K562 (cell line): ENCODE measurements around the gene GOT2. TPM values are rescaled to one million over a fixed set of nuclear protein-coding genes. Genes with fewer than 3 reads are reported as not detected.
A peak's percentile ranks its signal among the peaks of the same experiment; 100 is the strongest.

Experiments used
- ARID1B ChIP-seq: fragments of 450-650 bp; IDR thresholded peaks from 2 replicates; pipeline ENCODE4 v1.6.1; 2016; ENCODE audit warnings: antibody characterized with exemption, mild to moderate bottlenecking, inconsistent platforms
- HDAC1 ChIP-seq, 2 experiments: fragments of 450-650 bp; IDR thresholded peaks; 2 replicates each; pipeline ENCODE4 v1.6.1; 2016 to 2017; ENCODE audit warnings: inconsistent platforms in 1 of 2, mild to moderate bottlenecking in 1 of 2, moderate library complexity in 1 of 2
- JUN ChIP-seq, 2 experiments: sonication (generic) in 1 of 2; formaldehyde crosslinking in 1 of 2; IDR thresholded peaks; 2 replicates each; pipeline versions ENCODE4 v1.6.1 to v1.8.0; 2012 to 2022; ENCODE audit warnings: borderline replicate concordance in 2 of 2, mild to moderate bottlenecking in 2 of 2, improper control_type of control experiment in 1 of 2, low read depth in 1 of 2, low read length in 1 of 2, missing genetic modification reagents in 1 of 2
- KDM2B ChIP-seq: fragments of 250-450 bp; sonication (Bioruptor Pico); IDR thresholded peaks from 2 replicates; pipeline ENCODE4 v1.8.0; 2021; ENCODE audit warnings: mild to moderate bottlenecking, moderate library complexity
- LCOR ChIP-seq: sonication (generic); formaldehyde crosslinking; IDR thresholded peaks from 2 replicates; pipeline ENCODE4 v1.8.0; 2022; ENCODE audit warnings: mild to moderate bottlenecking, missing genetic modification reagents
- MIER1 ChIP-seq: fragments of 450-650 bp; IDR thresholded peaks from 2 replicates; pipeline ENCODE4 v1.6.1; 2016; ENCODE audit warnings: antibody characterized with exemption, mild to moderate bottlenecking, low read depth
- NCOA4 ChIP-seq: fragments of 450-650 bp; IDR thresholded peaks from 2 replicates; pipeline ENCODE4 v1.6.1; 2018; ENCODE audit warnings: mild to moderate bottlenecking; ENCODE audit not compliant: partially characterized antibody
- NR2F6 ChIP-seq: fragments of 450-650 bp; formaldehyde crosslinking; IDR thresholded peaks from 2 replicates; pipeline ENCODE4 v1.4.0; 2020; ENCODE audit warnings: mild to moderate bottlenecking
- SAFB2 ChIP-seq: fragments of 200-400 bp; formaldehyde crosslinking; IDR thresholded peaks from 2 replicates; pipeline ENCODE4 v1.6.1; 2018; ENCODE audit warnings: borderline replicate concordance, low read length, low read depth, moderate library complexity; ENCODE audit not compliant: severe bottlenecking
- SUPT5H ChIP-seq: fragments of 450-650 bp; IDR thresholded peaks from 2 replicates; pipeline ENCODE4 v1.6.1; 2016
- XRCC4 ChIP-seq: IDR thresholded peaks from one replicate; pipeline ENCODE4 v1.6.1; 2011; ENCODE audit not compliant: insufficient read depth, insufficient read length; ENCODE audit errors: extremely low read depth
- ZBTB7A ChIP-seq: IDR thresholded peaks from 2 replicates; pipeline ENCODE4 v1.6.1; 2011; ENCODE audit warnings: low read depth, mild to moderate bottlenecking, low read length, moderate library complexity, borderline replicate concordance; ENCODE audit not compliant: control insufficient read depth
- ZNF217 ChIP-seq: sonication (generic); formaldehyde crosslinking; IDR thresholded peaks from 2 replicates; pipeline ENCODE4 v1.8.0; 2022; ENCODE audit warnings: mild to moderate bottlenecking, missing genetic modification reagents
- ZNF224 ChIP-seq: sonication (generic); formaldehyde crosslinking; IDR thresholded peaks from 2 replicates; pipeline ENCODE4 v1.8.0; 2022; ENCODE audit warnings: mild to moderate bottlenecking, missing genetic modification reagents
- ZNF444 ChIP-seq: fragments of 250-450 bp; sonication (Bioruptor Pico); IDR thresholded peaks from 2 replicates; pipeline ENCODE4 v1.4.0; 2020; ENCODE audit warnings: mild to moderate bottlenecking, moderate library complexity
- ZNF589 ChIP-seq: fragments of 200-800 bp; sonication (Bioruptor generic); IDR thresholded peaks from 2 replicates; pipeline ENCODE4 v1.6.1; 2016; ENCODE audit warnings: low read depth, missing genetic modification characterization, missing compliant biosample characterization
- ZNF668 ChIP-seq: fragments of 250-450 bp; sonication (Bioruptor Pico); IDR thresholded peaks from 2 replicates; pipeline ENCODE4 v1.8.0; 2022; ENCODE audit warnings: mild to moderate bottlenecking, inconsistent platforms
- polyA plus RNA-seq, 8 experiments: library from polyadenylated mRNA; depleted of rRNA in 4 of 8; stranded (reverse) in 5 of 8; unstranded in 3 of 8; fragments of >200 nt; fragmentation: Nextera tagmentation in 2 of 8; fragmentation: Illumina TruSeq in 1 of 8; extraction: Ambion mirVana in 2 of 8; extraction: Trizol in 1 of 8; gene quantifications; 2 replicates each; pipeline versions ENCODE4 v1.2.1 to v1.2.3, GENCODE V29; 2011 to 2014; ENCODE audit warnings: inconsistent platforms in 1 of 8, missing spikeins in 1 of 8
- total RNA-seq, 7 experiments: library from RNA; depleted of rRNA in 6 of 7; stranded (reverse); fragments of >200 nt in 6 of 7; fragmentation: Illumina TruSeq in 2 of 7; extraction: Trizol in 2 of 7; gene quantifications; 2 replicates each; pipeline versions ENCODE4 v1.2.1 to v1.2.3, GENCODE V29; 2011 to 2021; ENCODE audit warnings: low replicate concordance in 1 of 7
- TF ChIP-seq, protein P1 (sequence below): fragments of 450-650 bp; formaldehyde crosslinking; IDR thresholded peaks from 2 replicates; pipeline ENCODE4 v1.4.0; 2022; ENCODE audit warnings: missing genetic modification characterization
- TF ChIP-seq, protein P2 (sequence below): fragments of 450-650 bp; formaldehyde crosslinking; IDR thresholded peaks from 2 replicates; pipeline ENCODE4 v1.4.0; 2020; ENCODE audit warnings: mild to moderate bottlenecking
- TF ChIP-seq, protein P3 (sequence below): fragments of 450-650 bp; IDR thresholded peaks from 2 replicates; pipeline ENCODE4 v1.6.1; 2014; ENCODE audit warnings: low read depth, mild to moderate bottlenecking, moderate library complexity, borderline replicate concordance
- TF ChIP-seq, protein P4 (sequence below): fragments of 250-450 bp; sonication (Bioruptor Pico); IDR thresholded peaks from 2 replicates; pipeline ENCODE4 v1.4.0; 2020
- TF ChIP-seq, protein P5 (sequence below): sonication (generic); IDR thresholded peaks from 2 replicates; pipeline ENCODE4 v1.6.1; 2016

The GOT2 gene
- total and polyA plus RNA-seq, 9 of the 15 experiments (the other 6 are each of a cell fraction or from before 2014, with no cell fraction given) = 43.1 to 190 (median 80.2) TPM

DNA sequence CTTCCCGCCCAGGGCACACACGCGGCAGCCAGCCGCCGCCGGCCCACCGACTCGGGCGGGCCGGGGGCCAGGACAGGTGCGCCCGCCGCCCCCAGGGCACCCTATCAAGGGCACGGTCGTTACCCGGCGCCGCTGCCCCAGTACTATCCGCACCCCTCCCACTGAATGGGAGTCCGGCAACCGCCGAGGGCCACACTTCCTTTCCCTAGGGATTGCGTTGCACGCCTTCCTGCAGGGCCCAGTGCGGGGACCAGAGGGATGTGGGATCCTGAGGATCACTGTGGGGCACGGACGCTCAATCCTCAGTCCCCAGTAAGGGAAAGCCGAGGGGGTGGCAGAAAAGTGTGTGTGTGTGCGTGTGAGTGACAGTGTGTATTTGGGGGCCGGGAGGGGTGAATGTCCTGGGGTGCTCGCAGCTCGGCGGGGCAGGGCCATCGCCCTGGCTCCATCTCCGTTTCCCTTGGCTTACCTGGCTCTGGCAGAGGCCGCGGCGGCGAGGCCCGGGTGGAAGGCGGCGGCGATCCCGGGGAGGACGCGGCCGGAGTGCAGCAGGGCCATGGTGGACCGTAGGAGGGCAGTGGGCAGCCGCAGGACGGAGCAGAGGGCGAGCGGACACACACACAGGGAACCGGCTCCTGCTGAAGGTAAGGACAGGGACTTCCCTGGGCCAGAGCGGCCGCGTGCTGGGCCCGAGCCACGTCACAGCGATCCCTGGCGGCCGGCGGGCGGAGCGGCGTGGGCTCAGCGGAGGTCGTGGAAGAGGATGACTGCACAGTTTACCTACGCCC lies at the start of gene GOT2 (continued):
- TF ChIP-seq ARID1B (peak; percentile 37; the same call in 1 of the 2 replicates), SUPT5H (peak; percentile 89), JUN (IDR thresholded peaks at IDR 0.05; ENCODE audit: borderline replicate concordance, low read depth, low read length) (0 out of 2 replicates have a peak, but pooled peaks have one; percentile 35), JUN (CRISPR knock-in tag; IDR thresholded peaks at IDR 0.05; ENCODE audit: borderline replicate concordance) (no peak; the same call in 1 of the 2 replicates), ZNF217 (no peak), KDM2B (CRISPR knock-in tag) (0 out of 2 replicates have a peak, but pooled peaks have one; percentile 75), ZBTB7A (peak; percentile 85; the same call in 1 of the 2 replicates), MIER1 (no peak), SAFB2 (no peak), HDAC1 (IDR thresholded peaks at IDR 0.05) (peak in 1 of 2 experiments; percentile 88; a peak in 2 of 4 replicates), NR2F6 (no peak), ZNF444 (CRISPR knock-in tag) (no peak), LCOR (peak; percentile 73; the same call in 1 of the 2 replicates), ZNF589 (CRISPR knock-in tag) (no peak), ZNF668 (CRISPR knock-in tag) (no peak), NCOA4 (no peak), ZNF224 (peak; percentile 82; the same call in 1 of the 2 replicates), XRCC4 (no peak)
- TF ChIP-seq, protein P1, sequence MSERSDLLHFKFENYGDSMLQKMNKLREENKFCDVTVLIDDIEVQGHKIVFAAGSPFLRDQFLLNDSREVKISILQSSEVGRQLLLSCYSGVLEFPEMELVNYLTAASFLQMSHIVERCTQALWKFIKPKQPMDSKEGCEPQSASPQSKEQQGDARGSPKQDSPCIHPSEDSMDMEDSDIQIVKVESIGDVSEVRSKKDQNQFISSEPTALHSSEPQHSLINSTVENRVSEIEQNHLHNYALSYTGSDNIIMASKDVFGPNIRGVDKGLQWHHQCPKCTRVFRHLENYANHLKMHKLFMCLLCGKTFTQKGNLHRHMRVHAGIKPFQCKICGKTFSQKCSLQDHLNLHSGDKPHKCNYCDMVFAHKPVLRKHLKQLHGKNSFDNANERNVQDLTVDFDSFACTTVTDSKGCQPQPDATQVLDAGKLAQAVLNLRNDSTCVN (CRISPR knock-in tag) = no peak
- TF ChIP-seq, protein P2, sequence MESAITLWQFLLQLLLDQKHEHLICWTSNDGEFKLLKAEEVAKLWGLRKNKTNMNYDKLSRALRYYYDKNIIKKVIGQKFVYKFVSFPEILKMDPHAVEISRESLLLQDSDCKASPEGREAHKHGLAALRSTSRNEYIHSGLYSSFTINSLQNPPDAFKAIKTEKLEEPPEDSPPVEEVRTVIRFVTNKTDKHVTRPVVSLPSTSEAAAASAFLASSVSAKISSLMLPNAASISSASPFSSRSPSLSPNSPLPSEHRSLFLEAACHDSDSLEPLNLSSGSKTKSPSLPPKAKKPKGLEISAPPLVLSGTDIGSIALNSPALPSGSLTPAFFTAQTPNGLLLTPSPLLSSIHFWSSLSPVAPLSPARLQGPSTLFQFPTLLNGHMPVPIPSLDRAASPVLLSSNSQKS (CRISPR knock-in tag) = no peak
- TF ChIP-seq, protein P3, sequence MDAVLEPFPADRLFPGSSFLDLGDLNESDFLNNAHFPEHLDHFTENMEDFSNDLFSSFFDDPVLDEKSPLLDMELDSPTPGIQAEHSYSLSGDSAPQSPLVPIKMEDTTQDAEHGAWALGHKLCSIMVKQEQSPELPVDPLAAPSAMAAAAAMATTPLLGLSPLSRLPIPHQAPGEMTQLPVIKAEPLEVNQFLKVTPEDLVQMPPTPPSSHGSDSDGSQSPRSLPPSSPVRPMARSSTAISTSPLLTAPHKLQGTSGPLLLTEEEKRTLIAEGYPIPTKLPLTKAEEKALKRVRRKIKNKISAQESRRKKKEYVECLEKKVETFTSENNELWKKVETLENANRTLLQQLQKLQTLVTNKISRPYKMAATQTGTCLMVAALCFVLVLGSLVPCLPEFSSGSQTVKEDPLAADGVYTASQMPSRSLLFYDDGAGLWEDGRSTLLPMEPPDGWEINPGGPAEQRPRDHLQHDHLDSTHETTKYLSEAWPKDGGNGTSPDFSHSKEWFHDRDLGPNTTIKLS = peak; percentile 83
- TF ChIP-seq, protein P4, sequence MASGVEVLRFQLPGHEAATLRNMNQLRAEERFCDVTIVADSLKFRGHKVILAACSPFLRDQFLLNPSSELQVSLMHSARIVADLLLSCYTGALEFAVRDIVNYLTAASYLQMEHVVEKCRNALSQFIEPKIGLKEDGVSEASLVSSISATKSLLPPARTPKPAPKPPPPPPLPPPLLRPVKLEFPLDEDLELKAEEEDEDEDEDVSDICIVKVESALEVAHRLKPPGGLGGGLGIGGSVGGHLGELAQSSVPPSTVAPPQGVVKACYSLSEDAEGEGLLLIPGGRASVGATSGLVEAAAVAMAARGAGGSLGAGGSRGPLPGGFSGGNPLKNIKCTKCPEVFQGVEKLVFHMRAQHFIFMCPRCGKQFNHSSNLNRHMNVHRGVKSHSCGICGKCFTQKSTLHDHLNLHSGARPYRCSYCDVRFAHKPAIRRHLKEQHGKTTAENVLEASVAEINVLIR (CRISPR knock-in tag) = no peak
- TF ChIP-seq, protein P5, sequence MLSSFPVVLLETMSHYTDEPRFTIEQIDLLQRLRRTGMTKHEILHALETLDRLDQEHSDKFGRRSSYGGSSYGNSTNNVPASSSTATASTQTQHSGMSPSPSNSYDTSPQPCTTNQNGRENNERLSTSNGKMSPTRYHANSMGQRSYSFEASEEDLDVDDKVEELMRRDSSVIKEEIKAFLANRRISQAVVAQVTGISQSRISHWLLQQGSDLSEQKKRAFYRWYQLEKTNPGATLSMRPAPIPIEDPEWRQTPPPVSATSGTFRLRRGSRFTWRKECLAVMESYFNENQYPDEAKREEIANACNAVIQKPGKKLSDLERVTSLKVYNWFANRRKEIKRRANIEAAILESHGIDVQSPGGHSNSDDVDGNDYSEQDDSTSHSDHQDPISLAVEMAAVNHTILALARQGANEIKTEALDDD = no peak
